Stimulated activated CD4-positive, alpha-beta T cell treated with anti-CD3 and anti-CD28 coated beads, TNF-alpha, amount 100 ng/mL, for 48 hours (primary cell): ENCODE measurements around the gene TMEM132D.

Experiments
- DNase-seq, 3 donors: peaks; one replicate each; pipeline ENCODE4 v3.0.0-alpha.2; 2020; ENCODE audit warnings: low read depth in 3 of 3

TMEM132D gene

DNA sequence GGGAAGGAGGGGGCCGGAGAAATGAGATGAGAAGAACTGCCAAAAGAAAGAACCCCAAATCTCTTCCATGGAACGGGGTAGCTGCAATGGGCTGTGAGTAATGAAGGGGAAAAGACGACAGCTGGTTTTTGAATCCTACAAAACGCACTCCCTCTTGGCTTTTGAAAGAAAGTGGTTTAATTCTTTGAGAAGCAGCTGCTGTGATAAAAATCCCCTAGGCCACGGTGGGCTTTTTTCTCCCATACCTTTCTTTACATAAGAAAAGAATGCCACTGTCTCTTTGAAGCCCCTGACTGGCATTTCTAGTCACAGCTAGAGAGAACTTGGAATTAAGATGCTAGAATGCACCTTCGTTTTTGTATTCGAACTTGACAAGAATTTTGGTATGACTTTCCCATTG is 564.5 kb downstream of the TMEM132D start:
- no peak for DNase-seq

DNA sequence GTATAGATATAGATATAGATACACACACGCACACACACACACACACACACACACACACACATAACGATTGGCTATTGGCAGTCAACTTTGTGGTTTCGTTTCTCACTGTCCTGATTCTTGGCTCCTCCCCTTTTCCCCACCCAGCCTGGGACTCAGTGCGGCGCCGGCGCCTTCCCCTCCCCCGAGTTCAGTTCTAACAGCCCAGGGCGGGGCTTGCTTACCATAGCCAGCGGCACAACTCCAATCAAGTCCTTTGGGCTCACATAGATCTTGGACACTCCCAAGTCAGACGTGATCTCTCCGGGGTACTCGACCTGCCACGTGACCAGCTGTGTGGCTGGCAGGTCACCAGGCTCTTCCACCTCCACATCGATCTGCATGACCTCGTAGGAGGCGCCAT is 566.4 kb downstream of the TMEM132D start:
- no peak for DNase-seq

DNA sequence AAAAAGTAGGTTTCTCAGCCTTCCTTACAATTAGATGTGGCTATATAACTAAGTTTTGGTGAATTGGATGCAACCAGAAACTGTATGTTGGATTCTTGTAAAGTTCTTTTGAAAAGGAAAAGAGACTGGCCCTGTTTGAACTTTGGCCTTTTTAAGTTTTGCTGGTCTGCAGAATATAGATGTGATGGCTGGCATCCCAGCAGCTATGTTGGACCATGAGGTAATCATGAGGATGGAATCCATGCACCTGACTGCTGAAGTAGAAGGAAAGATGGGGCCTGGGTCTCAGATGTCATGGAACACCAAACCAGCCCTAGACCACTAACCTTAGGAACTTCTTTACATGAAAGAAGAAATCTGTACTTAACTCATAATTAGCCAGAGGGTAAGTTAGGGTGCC is 568.1 kb downstream of the TMEM132D start:
- DNase-seq: no peak

DNA sequence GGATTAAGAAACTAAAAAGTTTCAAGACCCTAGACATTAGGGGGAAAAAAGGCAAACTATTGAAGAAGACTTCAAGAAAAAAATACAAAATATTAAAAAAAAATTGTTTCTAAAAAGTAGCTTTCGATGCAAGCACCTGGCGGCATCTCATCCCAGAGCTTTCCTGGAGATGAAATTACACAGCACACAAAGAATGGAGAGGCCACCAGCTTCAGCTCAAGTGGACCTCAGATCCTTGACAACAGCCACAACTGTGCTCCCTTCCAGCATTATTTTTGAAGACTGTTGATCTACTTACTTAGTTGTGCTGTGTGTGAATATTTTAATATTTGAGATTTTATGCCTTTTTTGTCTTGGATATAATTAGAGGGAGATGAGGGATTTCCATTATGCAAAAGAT is 571.5 kb downstream of the TMEM132D start:
- DNase-seq: no peak

DNA sequence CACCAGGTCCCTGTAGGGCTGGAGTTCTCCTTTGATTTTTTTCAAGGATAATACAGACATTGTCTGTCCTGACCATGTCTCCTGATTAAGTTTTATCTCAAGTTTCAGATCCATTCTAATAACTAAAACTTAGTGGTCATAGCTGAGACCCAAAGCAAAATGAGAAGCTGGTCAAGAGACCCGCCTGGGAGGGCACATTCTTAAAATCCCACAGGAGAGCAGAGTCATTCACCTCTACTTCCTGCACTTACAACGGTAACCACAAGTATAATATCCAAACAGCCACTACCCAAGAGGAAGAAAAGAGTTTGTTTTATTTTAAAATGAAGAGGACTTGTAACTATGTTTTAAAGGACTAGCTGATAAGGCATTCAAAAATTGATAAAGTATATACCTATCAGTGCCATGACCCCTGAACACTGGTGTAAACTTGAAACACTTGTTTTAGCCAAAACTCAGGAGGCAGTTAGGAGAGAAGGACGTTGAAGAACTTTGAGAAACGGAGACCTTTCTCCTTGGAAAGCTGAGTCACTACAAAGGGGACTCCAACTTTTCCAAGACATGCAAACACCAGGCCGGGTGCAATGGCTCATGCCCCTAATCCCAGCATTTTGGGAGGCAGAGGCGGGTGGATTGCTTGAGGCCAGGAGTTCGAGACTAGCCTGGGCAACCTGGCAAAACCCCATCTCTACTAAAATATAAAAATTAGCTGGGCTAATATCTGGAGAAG is 572.3 kb downstream of the TMEM132D start:
- no peak for DNase-seq

DNA sequence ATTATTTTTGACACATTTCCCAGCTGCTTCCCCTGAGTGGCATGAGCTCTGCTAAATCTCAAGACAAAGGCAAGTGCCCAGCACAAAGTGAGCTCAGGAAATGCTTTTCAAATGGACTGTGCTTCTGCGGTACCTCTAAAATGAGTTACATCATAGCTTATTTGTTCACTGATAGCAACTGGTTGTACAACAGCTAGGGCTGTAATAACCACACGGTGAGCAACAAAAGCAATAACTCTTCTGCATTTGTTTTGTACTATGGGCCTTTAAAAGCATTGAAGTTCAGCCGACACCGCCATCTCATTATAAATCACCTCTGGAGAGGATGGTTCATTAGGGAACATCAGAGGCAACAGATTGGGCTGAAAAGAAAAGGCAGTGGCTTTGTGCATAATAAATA is 575.6 kb downstream of the TMEM132D start:
- DNase-seq: no peak

DNA sequence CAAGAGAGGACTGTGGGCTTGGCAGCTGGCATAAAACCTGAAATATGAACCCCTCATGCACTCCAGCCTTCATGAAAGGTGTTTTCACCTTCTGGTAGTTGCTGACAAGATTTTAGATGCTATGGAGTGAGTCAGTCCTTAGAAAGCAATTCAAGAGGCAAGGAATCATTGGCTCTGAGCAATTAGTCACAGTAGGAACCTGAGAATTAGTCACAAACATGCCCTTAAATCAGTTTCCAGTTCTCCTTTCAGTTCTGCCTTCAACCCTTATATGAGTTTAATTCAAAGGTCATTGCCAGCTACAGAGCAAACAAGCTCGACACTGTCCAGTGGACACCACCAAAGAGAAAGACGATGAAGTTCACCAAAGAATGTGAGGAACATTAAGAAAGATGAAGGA is 578.3 kb downstream of the TMEM132D start:
- DNase-seq: no peak

DNA sequence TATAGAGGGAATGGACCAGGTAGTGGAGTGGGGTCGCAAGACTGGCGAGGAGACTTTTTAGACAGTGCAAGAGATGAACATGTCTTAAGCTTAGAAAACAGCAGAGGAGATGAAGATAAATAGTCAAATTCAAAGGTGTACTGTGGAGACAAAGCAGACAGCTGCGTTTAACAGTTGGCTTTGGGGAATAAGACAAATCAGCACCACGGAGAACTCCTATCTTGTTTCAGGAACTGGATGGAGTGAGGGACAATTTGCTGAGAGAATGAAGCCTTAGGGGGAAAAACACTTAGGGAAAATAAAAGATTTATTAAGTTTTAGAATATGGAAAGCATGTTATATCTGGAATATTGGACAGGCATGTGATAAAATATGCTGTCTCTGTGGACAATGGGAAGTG is 591.8 kb downstream of the TMEM132D start:
- DNase-seq: no peak

DNA sequence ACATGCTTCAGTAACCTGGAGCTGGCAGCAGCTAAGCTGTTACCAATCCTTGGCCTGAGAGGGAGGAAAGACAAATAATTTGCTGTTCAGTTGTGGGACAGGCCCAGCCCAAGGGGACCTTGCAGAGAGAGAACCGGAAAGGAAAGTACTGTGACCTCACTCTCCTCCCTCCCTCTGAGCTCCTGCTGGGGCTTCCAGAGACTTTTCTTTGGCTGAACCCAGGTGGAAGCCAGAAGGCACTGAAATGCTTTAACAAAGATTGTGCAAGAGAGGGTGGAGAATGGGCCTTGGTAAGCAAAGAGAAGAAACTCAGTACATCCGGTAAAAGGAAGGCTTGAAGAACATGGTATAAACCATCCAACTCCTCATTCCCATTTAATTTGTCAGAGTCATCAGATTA is 593.5 kb downstream of the TMEM132D start:
- no peak for DNase-seq

DNA sequence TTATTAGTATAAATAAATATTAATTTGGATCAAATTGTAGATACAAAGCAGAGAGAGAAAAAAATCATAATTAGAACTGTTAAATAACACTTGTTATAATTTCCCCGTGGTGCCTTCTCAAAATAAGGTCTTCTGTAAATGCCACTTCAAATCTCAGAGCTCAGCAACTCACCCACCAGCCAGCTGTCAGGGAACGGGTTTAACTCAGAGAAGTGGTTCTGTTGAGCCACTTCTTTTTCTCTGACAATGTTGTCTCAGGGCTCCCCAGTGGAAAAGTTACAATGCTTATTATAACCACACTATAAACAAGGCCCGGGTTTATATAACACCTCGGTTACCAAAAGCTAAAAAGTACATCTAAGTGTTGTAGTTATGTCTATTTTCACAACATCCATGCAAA is 598.0 kb downstream of the TMEM132D start:
- no peak for DNase-seq

DNA sequence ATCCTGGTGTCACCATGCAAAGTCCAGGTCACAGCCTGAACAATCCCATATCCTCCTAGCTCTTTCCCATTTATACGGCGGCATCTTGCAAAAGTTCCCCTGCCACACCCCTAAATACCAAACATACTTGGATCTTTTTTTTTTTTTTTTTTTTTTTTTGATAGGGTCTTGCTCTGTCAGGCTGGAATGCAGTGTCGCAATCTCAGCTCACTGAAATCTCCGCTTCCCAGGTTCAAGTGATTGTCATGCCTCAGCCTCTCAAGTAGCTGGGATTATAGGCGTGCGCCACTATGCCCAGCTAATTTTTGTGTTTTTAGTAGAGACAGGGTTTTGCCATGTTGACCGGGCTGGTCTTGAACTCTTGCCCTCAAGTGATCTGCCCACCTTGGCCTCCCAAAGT is 599.3 kb downstream of the TMEM132D start:
- DNase-seq: no peak

DNA sequence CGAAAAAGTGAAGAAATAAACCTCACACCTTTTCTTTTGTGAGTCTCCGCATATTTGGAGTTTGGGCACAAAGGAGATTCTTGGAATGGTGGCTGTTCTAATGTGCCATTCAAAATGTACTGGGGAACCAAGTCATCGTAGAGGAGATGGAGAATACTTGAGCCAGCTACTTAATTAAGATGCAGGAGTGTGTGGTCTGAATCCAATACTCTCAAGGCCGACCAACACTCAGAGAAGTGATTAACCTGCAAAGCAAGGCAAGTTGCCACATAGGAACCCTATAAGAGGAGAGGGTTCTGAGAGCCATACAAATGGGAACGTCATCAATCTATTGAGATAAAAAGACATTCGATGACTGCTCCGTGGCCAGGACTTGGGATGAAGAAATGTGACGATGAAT is 603.8 kb downstream of the TMEM132D start:
- no peak for DNase-seq

DNA sequence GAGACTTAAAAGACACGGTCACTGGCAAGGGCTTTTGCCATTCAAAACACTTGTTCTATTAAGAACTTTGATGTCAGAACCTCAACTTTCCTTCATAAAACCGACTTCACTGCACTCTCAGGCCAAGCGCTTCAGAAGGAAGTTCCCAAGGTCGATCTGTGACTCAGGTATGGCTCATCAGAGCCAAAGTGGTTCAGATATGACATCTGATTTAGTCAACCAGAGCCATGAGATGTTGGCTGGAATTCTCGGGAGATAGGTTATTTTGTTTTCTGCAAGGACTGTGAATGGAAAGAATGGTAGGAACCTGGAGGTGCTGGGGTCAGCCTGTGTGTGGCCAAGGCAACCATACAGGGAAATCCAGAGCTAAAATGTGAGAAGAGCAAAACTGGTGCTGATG is 604.9 kb downstream of the TMEM132D start:
- DNase-seq: no peak

DNA sequence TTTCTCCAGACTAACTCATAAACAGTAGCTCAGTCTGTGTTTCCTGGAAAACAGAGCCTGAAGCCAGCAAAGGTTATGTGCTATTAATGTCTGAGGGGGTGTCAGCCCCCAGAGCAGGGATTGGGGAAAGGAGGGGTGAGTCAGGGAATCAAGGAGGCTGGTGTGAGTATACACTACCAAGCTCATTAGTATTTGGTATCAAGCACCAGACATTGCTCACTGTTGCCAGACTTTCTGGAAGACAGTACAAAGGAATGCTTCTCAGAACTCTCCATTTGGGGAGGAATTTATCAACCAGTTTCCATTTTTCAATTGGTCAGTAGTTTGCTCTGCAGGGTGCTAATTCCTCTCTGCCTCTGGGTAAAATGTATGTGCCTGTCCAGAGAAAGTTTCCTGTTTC is 607.2 kb downstream of the TMEM132D start:
- DNase-seq: no peak

DNA sequence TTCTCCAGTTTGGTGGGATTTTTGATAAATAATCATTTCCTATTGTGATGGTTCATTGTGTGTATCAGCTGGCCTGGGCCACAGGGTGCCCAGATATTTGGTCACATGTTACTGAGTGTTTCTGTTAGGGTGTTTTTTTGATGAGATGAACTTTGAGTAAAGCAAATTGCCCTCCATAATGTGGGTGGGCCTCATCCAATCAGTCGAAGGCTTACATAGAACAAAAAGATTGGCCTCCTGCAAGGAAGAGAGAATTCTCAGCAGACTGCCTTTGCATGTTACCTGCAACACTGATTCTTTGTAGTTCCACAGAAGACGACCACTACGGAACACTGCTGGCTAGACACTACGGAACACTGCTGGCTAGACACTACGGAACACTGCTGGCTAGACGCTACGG is 609.0 kb downstream of the TMEM132D start:
- DNase-seq: no peak

DNA sequence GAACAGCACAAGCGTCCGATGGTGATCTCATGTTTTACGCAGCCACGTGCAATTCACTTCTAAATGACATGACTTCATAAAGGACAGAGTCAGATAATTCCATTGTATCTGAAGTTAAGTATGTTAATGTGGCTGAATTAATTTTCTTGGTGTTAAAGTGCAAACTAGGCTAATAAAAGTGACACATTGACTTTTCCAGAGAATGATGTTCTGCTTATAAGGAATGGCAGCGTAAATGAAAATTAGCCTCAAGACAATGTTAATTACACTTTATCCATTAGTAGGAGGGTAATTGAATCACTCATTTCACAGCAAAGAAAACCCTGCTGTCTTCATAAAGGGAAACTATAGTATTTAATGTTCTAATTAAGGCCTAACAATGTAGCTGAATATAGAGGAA is 624.1 kb downstream of the TMEM132D start:
- DNase-seq: no peak

DNA sequence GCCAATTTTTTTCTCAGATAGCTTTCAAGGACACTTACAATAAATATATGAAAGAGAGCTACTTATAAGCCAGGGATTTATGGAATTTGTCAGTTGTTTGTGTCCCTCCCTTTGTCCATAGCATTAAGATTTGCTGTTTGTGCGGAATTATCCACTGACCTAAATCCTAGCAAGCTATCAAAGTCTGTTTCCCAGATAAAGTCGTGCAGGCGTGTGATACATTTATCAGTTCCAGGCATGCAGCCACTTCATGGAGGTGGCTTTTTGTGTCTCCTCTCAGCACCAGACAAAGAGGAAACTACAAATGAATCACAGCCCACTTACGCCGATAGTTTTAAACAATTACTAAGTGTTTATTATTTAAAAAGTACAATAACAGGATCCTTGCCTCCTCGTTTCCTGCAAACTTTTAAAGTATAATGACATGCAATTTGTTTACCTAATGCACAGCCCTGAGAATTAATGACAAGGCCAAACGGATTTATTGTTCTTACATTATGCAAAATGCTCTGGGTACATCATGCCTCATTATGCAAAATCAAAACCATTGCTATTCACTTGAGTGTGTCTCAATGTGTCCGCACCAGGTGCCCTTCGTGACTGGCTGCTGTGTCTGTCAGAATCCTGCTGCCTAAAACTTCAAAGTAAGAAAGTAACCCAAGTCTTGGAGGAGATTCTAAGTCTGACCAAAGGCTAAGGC is 627.3 kb downstream of the TMEM132D start:
- DNase-seq: no peak

DNA sequence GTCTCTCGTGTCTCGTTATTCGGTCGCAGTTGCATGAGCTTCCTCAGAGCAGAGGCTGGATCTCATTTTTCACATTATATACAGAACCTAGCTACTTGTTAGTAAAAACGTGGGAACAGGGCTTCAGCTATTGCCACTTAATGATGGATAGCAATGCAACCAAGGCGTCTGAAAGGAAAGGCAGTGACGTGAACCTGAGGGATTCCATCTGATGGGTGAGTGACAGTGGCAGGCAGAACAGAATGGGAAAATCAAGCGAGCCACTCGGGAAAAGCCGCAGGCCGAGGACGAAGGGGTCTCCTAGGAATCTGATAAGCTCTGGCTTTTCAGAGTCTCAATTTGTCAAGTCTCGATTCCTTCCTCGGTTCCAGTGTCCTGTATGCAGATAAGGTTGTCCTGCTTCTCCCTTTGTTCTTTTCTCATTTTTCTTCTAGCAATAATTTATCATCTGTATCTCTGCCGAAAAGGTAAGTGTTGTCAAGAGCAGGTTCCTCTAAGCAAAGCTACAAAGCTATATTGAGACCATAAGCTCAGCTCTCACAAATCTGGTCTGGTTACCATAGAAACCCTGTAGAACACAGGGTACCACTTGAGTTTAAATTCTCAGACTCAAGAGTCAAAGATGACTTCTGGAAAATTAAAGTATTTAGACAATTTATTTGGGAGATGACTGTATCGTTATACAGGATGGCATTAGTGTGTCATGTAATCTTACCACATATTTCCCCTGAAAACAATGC is 633.9 kb downstream of the TMEM132D start:
- DNase-seq: no peak

DNA sequence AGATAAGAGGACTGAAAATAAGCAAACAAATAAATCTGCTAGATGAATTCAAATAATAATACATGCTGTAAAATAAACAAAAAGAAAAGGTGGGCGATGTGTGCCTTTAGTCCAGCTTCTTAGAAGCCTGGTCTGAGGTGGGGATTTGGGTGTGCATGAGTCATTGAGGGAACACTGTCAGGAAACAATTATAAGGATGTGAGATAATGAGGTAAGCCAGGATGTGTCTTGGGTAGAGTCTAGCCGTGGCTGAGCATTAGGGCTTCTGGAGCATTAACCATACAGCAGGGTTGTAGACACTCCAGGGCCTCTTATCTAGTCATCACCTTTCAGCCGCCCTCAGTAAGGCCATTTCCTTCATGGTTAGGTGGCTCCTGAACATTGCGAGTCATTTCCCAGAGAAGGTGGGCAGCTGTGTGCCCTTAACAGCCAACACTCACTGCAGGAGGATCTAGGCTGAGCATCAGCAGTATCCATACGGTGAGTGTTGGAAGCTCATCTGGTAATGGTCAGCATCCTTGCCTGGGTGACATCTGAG is 645.0 kb downstream of the TMEM132D start:
- DNase-seq: no peak

DNA sequence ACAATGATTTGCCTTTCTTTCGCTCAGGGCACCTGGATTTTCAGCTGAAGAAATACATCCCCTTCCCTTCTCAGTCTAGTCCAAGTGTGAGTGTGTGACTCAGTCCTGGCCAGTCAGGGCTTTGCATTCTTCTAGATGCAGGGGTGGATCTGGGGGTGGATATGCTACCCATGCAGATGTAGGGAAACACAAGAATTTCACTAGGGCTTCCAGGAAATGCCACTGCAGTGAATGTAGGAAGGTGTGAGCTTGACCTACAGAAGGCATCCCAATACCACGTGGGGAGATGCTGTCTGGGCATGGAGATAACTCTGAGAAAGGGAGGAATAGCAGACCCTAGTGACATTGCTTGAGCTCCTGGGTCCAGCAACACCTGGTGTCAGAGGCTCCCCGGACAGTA is 646.3 kb downstream of the TMEM132D start:
- DNase-seq: no peak

DNA sequence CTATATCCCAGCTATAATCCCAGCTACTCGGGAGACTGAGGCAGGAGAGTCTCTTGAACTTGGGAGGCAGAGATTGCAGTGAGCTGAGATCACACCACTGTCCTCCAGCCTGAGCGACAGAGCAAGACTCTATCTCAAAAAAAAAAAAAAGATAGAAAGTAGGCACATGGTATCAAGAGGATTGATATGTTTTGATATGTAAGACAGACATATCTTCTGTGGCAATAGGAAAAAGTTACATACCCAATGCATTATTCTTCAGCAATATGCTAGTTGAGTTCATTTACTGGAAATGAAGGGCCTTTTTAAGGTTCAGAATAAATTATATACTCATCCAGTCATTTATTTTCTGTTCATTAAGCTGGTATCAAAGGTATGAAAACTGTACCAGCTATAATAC is 657.2 kb downstream of the TMEM132D start:
- DNase-seq: no peak

DNA sequence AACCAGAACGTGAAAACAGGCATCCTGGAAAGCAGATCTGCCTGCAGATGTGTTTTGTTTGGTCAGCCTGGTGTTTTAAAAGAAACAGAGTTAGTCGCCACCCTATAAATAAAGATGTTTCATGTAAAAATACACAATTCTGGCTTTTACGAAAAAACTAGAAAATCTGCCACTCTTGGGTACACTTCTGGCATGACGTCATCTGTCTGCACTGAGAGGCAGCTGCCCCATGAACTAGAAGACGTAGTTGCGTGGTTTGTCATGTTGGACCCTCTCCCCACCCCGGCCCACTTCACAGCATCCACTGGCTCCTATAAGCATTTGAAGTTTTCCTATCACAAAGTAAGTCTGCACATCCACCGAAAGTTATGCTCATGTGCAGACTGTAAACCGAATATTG is 658.1 kb downstream of the TMEM132D start:
- DNase-seq: no peak

DNA sequence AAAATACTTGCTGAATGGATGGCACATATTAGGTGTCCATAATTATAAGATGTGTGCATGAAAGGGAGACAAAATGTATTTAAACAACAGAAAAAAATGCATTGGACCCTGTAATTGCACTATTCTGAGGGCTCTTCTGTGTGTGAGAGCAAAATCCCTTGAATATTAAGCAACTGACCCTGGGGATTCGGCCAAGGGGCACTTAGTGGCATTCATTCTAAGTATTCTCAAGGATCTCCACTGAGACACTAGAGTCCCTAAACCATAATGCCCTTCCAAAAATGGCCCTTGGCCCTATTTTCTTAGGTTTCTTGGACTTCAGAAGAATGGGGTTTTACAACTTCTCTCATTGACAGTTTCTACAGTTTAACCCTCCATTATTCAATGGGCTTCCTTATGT is 662.0 kb downstream of the TMEM132D start:
- DNase-seq: no peak
